ENCODE measurements around the gene GABBR1. TPM values are rescaled to one million over a fixed set of nuclear protein-coding genes. Genes with fewer than 3 reads are reported as not detected.

Gene GABBR1
- total and polyA plus RNA-seq, 2 donors (not counting 1 experiment from before 2014, with no cell fraction given): 198 to 241 TPM

GRCh38 chr6:29656157-29656556 lies 23.2 kb upstream of the GABBR1 start:
- 100% methylated on average over 1 of the region's 2 CpGs for WGBS (ENCODE audit: insufficient coverage)
- Histone ChIP-seq H3K9ac (ENCODE audit: low read length) (no peak overlapping the region), H3K36me3 (replicated peaks in 1 of 2; ENCODE audit: control extremely low read depth in 1 of 2, control insufficient read depth in 1 of 2, extremely low read depth in 1 of 2, insufficient read depth in 2 of 2, low read length in 1 of 2) (no peaks in the 10 kb centered on the region), H2AFZ (ENCODE audit: insufficient read depth, low read depth, low read length, poor library complexity, severe bottlenecking) (no peak overlapping the region), H3K9me3 (ENCODE audit: control extremely low read depth in 1 of 3, control insufficient read depth in 2 of 3, insufficient read depth in 1 of 3, low read length in 2 of 3) (peaks cover 0 to 2% (median 0%) of the 10 kb centered on the region in 3 donors), H4K20me1 (ENCODE audit: control insufficient read depth, insufficient read depth, low read length, poor library complexity, severe bottlenecking) (no peaks in the 10 kb centered on the region), H3K4me1 (ENCODE audit: control insufficient read depth in 2 of 2, insufficient read depth in 2 of 2, low read length in 2 of 2) (no peaks in the 10 kb centered on the region), H3K79me2 (ENCODE audit: control insufficient read depth, insufficient read depth, low read length) (no peaks in the 10 kb centered on the region), H3K27me3 (replicated peaks in 1 of 4; ENCODE audit: control extremely low read depth in 1 of 4, control insufficient read depth in 3 of 4, insufficient read depth in 4 of 4, low read length in 3 of 4) (peaks cover 0 to 34% (median 9%) of the 10 kb centered on the region in 4 experiments), H3K4me3 (ENCODE audit: control extremely low read depth in 1 of 5, extremely low read depth in 1 of 5, insufficient read depth in 1 of 5, low read depth in 2 of 5, low read length in 4 of 5) (no peak overlapping the region), H3K27ac (ENCODE audit: low read length in 2 of 2) (no peak overlapping the region), H3K4me2 (replicated peaks; ENCODE audit: low read depth, low read length, poor library complexity, severe bottlenecking) (no peak overlapping the region)
- H3K27me3 Mint-ChIP-seq: peaks cover 20% of the 10 kb centered on the region
- no peaks in the 10 kb centered on the region for H3K9me3 Mint-ChIP-seq (ENCODE audit: insufficient read depth)
- DNase-seq (no peak), ATAC-seq (ENCODE audit: low read depth) (no peak)
- intact Hi-C loops (cut with micrococcal nuclease): no loop called here
- TF ChIP-seq EZH2 (IDR thresholded peaks at IDR 0.05; ENCODE audit: borderline replicate concordance, insufficient read depth, low read depth, low read length, poor library complexity, severe bottlenecking): no peak
- TF ChIP-seq, protein P1, sequence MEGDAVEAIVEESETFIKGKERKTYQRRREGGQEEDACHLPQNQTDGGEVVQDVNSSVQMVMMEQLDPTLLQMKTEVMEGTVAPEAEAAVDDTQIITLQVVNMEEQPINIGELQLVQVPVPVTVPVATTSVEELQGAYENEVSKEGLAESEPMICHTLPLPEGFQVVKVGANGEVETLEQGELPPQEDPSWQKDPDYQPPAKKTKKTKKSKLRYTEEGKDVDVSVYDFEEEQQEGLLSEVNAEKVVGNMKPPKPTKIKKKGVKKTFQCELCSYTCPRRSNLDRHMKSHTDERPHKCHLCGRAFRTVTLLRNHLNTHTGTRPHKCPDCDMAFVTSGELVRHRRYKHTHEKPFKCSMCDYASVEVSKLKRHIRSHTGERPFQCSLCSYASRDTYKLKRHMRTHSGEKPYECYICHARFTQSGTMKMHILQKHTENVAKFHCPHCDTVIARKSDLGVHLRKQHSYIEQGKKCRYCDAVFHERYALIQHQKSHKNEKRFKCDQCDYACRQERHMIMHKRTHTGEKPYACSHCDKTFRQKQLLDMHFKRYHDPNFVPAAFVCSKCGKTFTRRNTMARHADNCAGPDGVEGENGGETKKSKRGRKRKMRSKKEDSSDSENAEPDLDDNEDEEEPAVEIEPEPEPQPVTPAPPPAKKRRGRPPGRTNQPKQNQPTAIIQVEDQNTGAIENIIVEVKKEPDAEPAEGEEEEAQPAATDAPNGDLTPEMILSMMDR (IDR thresholded peaks at IDR 0.05): no peak
- no peak overlapping the region for H3K27ac Mint-ChIP-seq
- ChIA-PET CTCF (interaction anchor here (0.7 kb wide), 1 partner anchor 1293 kb away, joined by 3 read pairs; no protein-coding TSS in a partner anchor), POLR2A (no interaction called here)
- H3K4me1 Mint-ChIP-seq: peaks cover 4% of the 10 kb centered on the region
- no peak overlapping the region for H3K4me3 Mint-ChIP-seq

DNA sequence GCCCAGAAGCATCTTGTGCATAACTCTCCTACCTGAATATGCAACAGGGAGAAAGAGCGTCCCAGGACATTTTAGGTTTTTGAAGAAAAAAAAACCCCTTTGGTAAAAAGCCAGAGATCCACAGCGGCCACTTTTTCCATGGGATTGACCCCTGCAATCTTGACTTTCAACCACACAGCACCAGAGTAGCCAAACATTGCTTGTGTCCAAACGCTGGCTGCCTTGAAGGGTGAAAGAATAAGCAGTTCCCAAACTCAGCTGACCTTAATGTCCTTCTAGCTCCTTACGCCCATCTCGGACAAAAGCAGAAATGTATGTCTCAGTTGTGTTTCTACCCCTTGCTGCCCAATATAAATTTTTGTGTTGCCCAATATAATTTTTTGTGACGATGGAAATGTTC lies 22.7 kb upstream of the GABBR1 start:
- TF ChIP-seq, protein P1 (IDR thresholded peaks at IDR 0.05): no peak
- TF ChIP-seq EZH2 (IDR thresholded peaks at IDR 0.05; ENCODE audit: borderline replicate concordance, insufficient read depth, low read depth, low read length, poor library complexity, severe bottlenecking): no peak
- no peak overlapping the region for H3K27ac ChIP-seq (ENCODE audit: low read length in 2 of 2)
- POLR2A ChIA-PET: no interaction called here
- no peaks in the 10 kb centered on the region for H3K4me1 ChIP-seq (ENCODE audit: control insufficient read depth in 2 of 2, insufficient read depth in 2 of 2, low read length in 2 of 2)
- 94% methylated on average over 3 of the region's 6 CpGs for WGBS (ENCODE audit: insufficient coverage)
- H3K27me3 Mint-ChIP-seq: peaks cover 17% of the 10 kb centered on the region
- CTCF ChIA-PET: interaction anchor here (0.7 to 9.5 kb wide), 6 partner anchors 13 to 1292 kb away, joined by 3 to 226 read pairs (median 10); partner anchors contain the start of gene GABBR1
- no peak overlapping the region for H2AFZ ChIP-seq (ENCODE audit: insufficient read depth, low read depth, low read length, poor library complexity, severe bottlenecking)
- no peak overlapping the region for H3K9ac ChIP-seq (ENCODE audit: low read length)
- no peaks in the 10 kb centered on the region for H3K9me3 Mint-ChIP-seq (ENCODE audit: insufficient read depth)
- H3K27me3 ChIP-seq (replicated peaks in 1 of 4; ENCODE audit: control extremely low read depth in 1 of 4, control insufficient read depth in 3 of 4, insufficient read depth in 4 of 4, low read length in 3 of 4): peaks cover 0 to 34% (median 9%) of the 10 kb centered on the region in 4 experiments
- no peaks in the 10 kb centered on the region for H3K36me3 ChIP-seq (replicated peaks in 1 of 2; ENCODE audit: control extremely low read depth in 1 of 2, control insufficient read depth in 1 of 2, extremely low read depth in 1 of 2, insufficient read depth in 2 of 2, low read length in 1 of 2)
- DNase-seq (no peak), ATAC-seq (ENCODE audit: low read depth) (no peak)
- H3K4me2 ChIP-seq (replicated peaks; ENCODE audit: low read depth, low read length, poor library complexity, severe bottlenecking): no peak overlapping the region
- intact Hi-C loops (cut with micrococcal nuclease): no loop called here
- no peak overlapping the region for H3K4me3 Mint-ChIP-seq
- no peaks in the 10 kb centered on the region for H4K20me1 ChIP-seq (ENCODE audit: control insufficient read depth, insufficient read depth, low read length, poor library complexity, severe bottlenecking)
- H3K79me2 ChIP-seq (ENCODE audit: control insufficient read depth, insufficient read depth, low read length): no peaks in the 10 kb centered on the region
- H3K4me1 Mint-ChIP-seq: peaks cover 4% of the 10 kb centered on the region
- H3K4me3 ChIP-seq (ENCODE audit: control extremely low read depth in 1 of 5, extremely low read depth in 1 of 5, insufficient read depth in 1 of 5, low read depth in 2 of 5, low read length in 4 of 5): no peak overlapping the region
- no peak overlapping the region for H3K27ac Mint-ChIP-seq
- H3K9me3 ChIP-seq (ENCODE audit: control extremely low read depth in 1 of 3, control insufficient read depth in 2 of 3, insufficient read depth in 1 of 3, low read length in 2 of 3): peaks cover 0 to 2% (median 0%) of the 10 kb centered on the region in 3 donors
